Left ventricle myocardium inferior (tissue), 1 donor: ENCODE data around the gene AKAP6. TPM values are rescaled to one million over a fixed set of nuclear protein-coding genes. Genes with fewer than 3 reads are reported as not detected.
"Not testable (repeated sequence)": the region's sequence is repeated elsewhere in the genome, so short reads cannot be mapped to it uniquely, and the experiment has no call there.

Source experiments
- DNase-seq: peaks from one replicate; pipeline ENCODE4 v3.0.0-alpha.2; 2020
- H3K27ac ChIP-seq: fragments of 200-600 bp; replicated peaks from 2 replicates; pipeline ENCODE4 v1.8.0; 2021
- H3K27me3 ChIP-seq: fragments of 200-600 bp; 2 replicates; pipeline ENCODE4 v1.8.0; 2021; ENCODE audit warnings: low read depth
- H3K36me3 ChIP-seq: fragments of 200-600 bp; 2 replicates; pipeline ENCODE4 v1.8.0; 2021
- H3K4me1 ChIP-seq: fragments of 200-600 bp; 2 replicates; pipeline ENCODE4 v1.8.0; 2021
- H3K4me3 ChIP-seq: fragments of 200-600 bp; 2 replicates; pipeline ENCODE4 v1.8.0; 2021; ENCODE audit warnings: mild to moderate bottlenecking, moderate library complexity
- H3K9me3 ChIP-seq: fragments of 200-600 bp; replicated peaks from 2 replicates; pipeline ENCODE4 v1.8.0; 2021
- intact Hi-C: fragments of 100-400 bp; cut with micrococcal nuclease; formaldehyde crosslinking; loops from one replicate; pipeline ENCODE4 v1.11.0; 2022
- total RNA-seq: library from RNA; stranded (reverse); fragmentation: NEBNext Ultra II Directional; extraction: Animal tissue kit (Norgen Biotek cat#: 25700); gene quantifications from one replicate; pipeline ENCODE4 v1.2.1, GENCODE V29; 2021
- TF ChIP-seq, protein P1 (sequence below): fragments of 200-600 bp; IDR thresholded peaks from 2 replicates; pipeline ENCODE4 v1.8.0; 2021; ENCODE audit warnings: antibody characterized with exemption, mild to moderate bottlenecking, borderline replicate concordance
- donor health status: DM: no; HTN: yes; CAD: no; lungs with severe emphysema.

The AKAP6 gene
- total RNA-seq, 1 donor from 2014 or later: 218 TPM

DNA sequence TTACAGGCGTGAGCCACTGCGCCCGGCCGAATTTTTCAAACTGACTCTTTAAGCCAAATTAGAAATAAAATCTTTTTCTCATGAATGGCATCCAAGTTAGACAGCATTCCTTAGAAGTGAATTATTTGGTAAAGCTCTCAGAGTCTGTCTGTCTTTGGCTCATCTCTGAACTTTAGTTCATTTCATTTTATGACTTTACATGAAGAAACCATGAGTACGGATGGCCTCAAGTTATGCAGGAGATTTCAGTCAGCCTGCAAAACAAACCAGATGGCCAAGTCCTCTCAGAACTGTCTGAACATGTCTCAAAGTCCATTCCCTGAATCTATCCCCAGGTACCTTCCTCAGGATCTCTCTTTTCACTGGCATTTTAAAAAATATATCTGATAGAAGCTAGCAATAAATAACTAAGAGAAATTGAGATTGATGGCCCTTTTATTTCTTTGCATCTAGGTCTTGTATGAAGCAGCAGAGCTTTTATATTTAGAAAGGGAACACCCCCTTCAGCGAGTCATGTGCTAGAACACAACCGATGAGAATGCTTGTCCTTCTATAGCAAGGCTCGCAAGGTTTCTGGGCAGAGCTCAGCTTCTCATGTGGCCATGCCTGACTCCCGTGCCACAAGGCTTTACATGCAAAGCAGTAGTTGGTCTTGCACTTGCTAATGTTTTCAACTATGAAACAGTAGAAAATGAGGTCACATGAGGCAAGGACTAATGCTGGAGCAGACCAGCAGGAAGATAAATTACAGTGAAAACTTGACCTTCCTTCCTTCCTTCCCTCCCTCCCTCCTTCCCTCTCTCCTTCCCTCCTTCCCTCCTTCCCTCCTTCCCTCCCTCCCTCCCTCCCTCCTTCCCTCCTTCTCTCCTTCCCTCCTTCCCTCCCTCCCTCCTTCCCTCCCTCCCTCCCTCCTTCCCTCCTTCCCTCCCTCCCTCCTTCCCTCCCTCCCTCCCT is 125.0 kb downstream of the AKAP6 start:
- peaks cover 50% of the 10 kb centered on the region for H3K4me1 ChIP-seq
- H3K36me3 ChIP-seq: no peaks in the 10 kb centered on the region
- DNase-seq: no peak
- TF ChIP-seq, protein P1, sequence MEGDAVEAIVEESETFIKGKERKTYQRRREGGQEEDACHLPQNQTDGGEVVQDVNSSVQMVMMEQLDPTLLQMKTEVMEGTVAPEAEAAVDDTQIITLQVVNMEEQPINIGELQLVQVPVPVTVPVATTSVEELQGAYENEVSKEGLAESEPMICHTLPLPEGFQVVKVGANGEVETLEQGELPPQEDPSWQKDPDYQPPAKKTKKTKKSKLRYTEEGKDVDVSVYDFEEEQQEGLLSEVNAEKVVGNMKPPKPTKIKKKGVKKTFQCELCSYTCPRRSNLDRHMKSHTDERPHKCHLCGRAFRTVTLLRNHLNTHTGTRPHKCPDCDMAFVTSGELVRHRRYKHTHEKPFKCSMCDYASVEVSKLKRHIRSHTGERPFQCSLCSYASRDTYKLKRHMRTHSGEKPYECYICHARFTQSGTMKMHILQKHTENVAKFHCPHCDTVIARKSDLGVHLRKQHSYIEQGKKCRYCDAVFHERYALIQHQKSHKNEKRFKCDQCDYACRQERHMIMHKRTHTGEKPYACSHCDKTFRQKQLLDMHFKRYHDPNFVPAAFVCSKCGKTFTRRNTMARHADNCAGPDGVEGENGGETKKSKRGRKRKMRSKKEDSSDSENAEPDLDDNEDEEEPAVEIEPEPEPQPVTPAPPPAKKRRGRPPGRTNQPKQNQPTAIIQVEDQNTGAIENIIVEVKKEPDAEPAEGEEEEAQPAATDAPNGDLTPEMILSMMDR: no peak
- no peaks in the 10 kb centered on the region for H3K9me3 ChIP-seq
- H3K4me3 ChIP-seq: no peak overlapping the region
- no peaks in the 10 kb centered on the region for H3K27me3 ChIP-seq
- intact Hi-C loops: no loop called here
- H3K27ac ChIP-seq: peak overlapping the region; percentile 68

DNA sequence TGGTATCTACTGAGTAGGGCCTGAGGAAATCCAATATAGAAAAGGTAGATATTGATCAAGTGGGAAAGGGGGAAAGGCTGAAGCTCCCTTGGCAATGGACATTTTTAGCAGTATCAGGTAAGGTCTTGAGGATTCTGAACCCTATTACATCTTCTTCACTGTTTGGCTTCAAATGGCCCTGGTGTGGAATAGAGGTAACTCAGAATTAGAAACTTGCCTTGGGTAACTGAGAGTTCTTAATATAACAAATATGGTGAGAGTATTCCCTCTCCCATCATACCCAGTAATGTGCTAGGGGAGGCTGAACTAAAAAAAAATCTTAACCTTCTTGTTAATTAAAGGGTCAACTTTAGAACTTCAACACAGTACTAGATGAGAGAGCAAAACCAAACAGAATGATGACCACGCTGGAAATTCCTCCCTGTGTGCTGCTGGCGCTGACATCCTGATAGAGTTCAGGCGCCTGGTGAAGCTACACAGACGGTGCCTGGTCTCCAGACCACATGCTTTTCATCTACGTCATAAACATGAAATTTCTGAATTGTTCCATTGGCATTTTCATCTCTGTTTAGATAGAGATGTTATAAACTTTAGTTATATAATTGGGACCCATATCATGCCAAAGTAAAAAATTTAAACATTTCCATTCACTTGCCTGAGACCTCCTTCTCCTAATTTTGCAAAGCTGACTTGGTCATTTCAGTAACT is 128.3 kb downstream of the AKAP6 start:
- peaks cover 30% of the 10 kb centered on the region for H3K4me1 ChIP-seq
- peak; percentile 55 for DNase-seq
- H3K4me3 ChIP-seq: no peak overlapping the region
- H3K9me3 ChIP-seq: peaks cover 2% of the 10 kb centered on the region
- intact Hi-C loops: no loop called here
- no peaks in the 10 kb centered on the region for H3K36me3 ChIP-seq
- H3K27me3 ChIP-seq: no peaks in the 10 kb centered on the region
- TF ChIP-seq, protein P1: no peak
- H3K27ac ChIP-seq: peak overlapping the region; percentile 87

DNA sequence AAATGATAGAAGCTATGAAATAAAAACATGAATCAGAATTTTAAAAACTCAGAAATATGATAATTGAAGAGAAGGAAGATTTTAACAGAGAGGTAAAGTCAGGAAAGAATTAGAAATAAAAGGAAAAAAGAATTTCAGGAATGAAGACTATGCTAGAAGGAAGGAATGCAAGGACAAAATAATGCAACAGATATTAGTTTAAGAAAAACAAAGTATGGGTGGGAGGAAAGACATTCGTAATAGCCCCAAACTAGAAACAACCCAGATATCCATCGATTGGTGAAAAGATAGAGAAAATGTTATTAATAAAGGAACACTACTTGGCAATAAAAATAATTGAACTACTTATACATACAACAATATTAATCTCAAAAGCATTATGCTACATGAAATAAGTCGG is 129.6 kb downstream of the AKAP6 start:
- Histone ChIP-seq H3K27me3 (no peaks in the 10 kb centered on the region), H3K4me3 (no peak overlapping the region), H3K27ac (peak overlapping the region; percentile 87), H3K4me1 (peaks cover 29% of the 10 kb centered on the region), H3K36me3 (no peaks in the 10 kb centered on the region), H3K9me3 (peaks cover 5% of the 10 kb centered on the region)
- TF ChIP-seq, protein P1: no peak
- intact Hi-C loops: no loop called here
- DNase-seq: no peak

DNA sequence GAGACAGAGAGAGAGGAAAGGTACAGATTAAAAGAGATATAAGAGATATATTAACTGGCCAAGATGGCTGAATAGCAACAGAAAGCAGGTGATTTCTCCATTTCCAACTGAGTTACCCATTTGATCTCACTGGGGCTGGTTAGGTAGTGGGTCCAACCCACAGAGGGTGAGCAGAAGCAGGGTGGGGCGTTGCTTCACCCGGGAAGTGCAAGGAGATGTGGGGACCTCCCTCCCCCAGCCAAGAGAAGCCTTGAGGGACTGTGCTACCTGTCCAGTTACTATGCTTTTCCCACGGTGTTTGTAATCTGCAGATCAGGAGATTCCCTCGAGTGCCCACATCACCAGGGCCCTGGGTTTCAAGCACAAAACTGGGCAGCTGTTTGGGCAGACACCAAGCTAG is 131.2 kb downstream of the AKAP6 start:
- H3K9me3 ChIP-seq: peaks cover 7% of the 10 kb centered on the region
- DNase-seq: no peak
- no peak overlapping the region for H3K4me3 ChIP-seq
- no peaks in the 10 kb centered on the region for H3K27me3 ChIP-seq
- TF ChIP-seq, protein P1: no peak
- no peaks in the 10 kb centered on the region for H3K36me3 ChIP-seq
- peak overlapping the region; percentile 47 for H3K27ac ChIP-seq
- intact Hi-C loops: no loop called here
- peaks cover 26% of the 10 kb centered on the region for H3K4me1 ChIP-seq

DNA sequence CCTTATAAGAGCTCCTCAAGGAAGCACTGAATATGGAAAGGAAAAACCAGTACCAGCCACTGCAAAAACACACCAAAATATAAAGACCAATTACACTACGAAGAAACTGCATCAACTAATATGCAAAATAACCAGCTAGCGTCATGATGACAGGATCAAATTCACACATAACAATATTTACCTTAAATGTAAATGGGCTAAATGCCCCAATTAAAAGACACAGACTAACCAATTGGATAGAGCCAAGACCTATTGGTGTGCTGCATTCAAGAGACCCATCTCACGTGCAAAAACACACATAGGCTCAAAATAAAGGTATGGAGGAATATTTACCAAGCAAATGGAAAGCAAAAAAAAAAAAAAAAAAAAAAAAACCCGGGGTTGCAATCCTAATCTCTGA is 133.5 kb downstream of the AKAP6 start:
- H3K36me3 ChIP-seq, DNase-seq, intact Hi-C loops, H3K4me3 ChIP-seq, H3K27me3 ChIP-seq, H3K27ac ChIP-seq: not testable (repeated sequence)
- Histone ChIP-seq H3K9me3 (peaks cover 18% of the 10 kb centered on the region), H3K4me1 (peaks cover 19% of the 10 kb centered on the region)
